Activated CD4-positive, alpha-beta memory T cell treated with anti-CD3 and anti-CD28 coated beads for 36 hours (primary cell): ENCODE results near the gene ECHDC3. TPM values are rescaled to one million over a fixed set of nuclear protein-coding genes. Genes with fewer than 3 reads are reported as not detected.
A peak's percentile ranks its signal among the peaks of the same experiment; 100 is the strongest.

ENCODE experiments used
- CTCF ChIA-PET: fragments of 350-600 bp; sonication (Branson Sonifier 250); formaldehyde crosslinking; loops from one replicate; lab custom pipeline; 2021; ENCODE audit warnings: antibody characterized with exemption, inconsistent platforms; lab: Charles Lee
- POLR2A ChIA-PET: fragments of 350-600 bp; sonication (Branson Sonifier 250); formaldehyde crosslinking; loops from one replicate; lab custom pipeline; 2021; ENCODE audit warnings: antibody characterized with exemption; lab: Charles Lee
- DNase-seq: peaks from one replicate; pipeline ENCODE4 v3.0.0-alpha.2; 2020
- H3K27ac Mint-ChIP-seq: one replicate; pipeline ENCODE4 v1.8.0; 2021; ENCODE audit warnings: mixed read lengths
- H3K27me3 Mint-ChIP-seq: one replicate; pipeline ENCODE4 v1.8.0; 2021; ENCODE audit warnings: mixed read lengths
- H3K36me3 Mint-ChIP-seq: one replicate; pipeline ENCODE4 v1.8.0; 2021; ENCODE audit warnings: mixed read lengths
- H3K4me1 Mint-ChIP-seq: one replicate; pipeline ENCODE4 v1.8.0; 2021; ENCODE audit warnings: low read depth, mixed read lengths
- H3K4me3 Mint-ChIP-seq: one replicate; pipeline ENCODE4 v1.8.0; 2021; ENCODE audit warnings: mild to moderate bottlenecking, mixed read lengths
- H3K9me3 Mint-ChIP-seq: one replicate; pipeline ENCODE4 v1.8.0; 2021; ENCODE audit warnings: mixed read lengths
- intact Hi-C: fragments of 100-400 bp; cut with micrococcal nuclease; formaldehyde crosslinking; loops from one replicate; pipeline ENCODE4 v1.15.1; 2023
- total RNA-seq, 2 experiments: library from RNA; stranded (reverse); gene quantifications; one replicate each; pipeline ENCODE4 v1.2.3, GENCODE V29; 2021

ECHDC3 gene
- total RNA-seq, 2 experiments from 2014 or later: 0.76 to 1.4 TPM

- intact Hi-C loops: no loop called here
- POLR2A ChIA-PET: no interaction called here
- CTCF ChIA-PET: interaction anchor here (0.8 to 2.2 kb wide), 2 partner anchors 17 kb away, joined by 3 to 8 read pairs; no protein-coding TSS in a partner anchor
Measured at GRCh38 chr10:11740907-11741306, 1.3 kb upstream of the ECHDC3 start.

GRCh38 chr10:11741608-11742007 lies 574 bp upstream of the ECHDC3 start:
- peaks cover 20% of the 10 kb centered on the region for H3K27me3 Mint-ChIP-seq
- ChIA-PET CTCF (interaction anchor here (0.8 kb wide), 1 partner anchor 16 kb away, joined by 3 read pairs; no protein-coding TSS in a partner anchor), POLR2A (no interaction called here)
- H3K36me3 Mint-ChIP-seq: peaks cover 4% of the 10 kb centered on the region
- H3K4me3 Mint-ChIP-seq: peak overlapping the region; percentile 34
- peaks cover 5% of the 10 kb centered on the region for H3K9me3 Mint-ChIP-seq
- intact Hi-C loops: no loop called here
- H3K27ac Mint-ChIP-seq: no peak overlapping the region
- DNase-seq: no peak
- peaks cover 12% of the 10 kb centered on the region for H3K4me1 Mint-ChIP-seq

More at GRCh38 chr10:11740907-11741306, 1.3 kb upstream of the ECHDC3 start:
- Mint-ChIP-seq H3K27ac (no peak overlapping the region), H3K4me3 (no peak overlapping the region), H3K36me3 (peaks cover 4% of the 10 kb centered on the region), H3K4me1 (peaks cover 12% of the 10 kb centered on the region), H3K9me3 (peaks cover 5% of the 10 kb centered on the region), H3K27me3 (peaks cover 20% of the 10 kb centered on the region)
- DNase-seq: no peak

GRCh38 chr10:11742779-11743298 lies 657 bp downstream of the ECHDC3 start:
- ChIA-PET POLR2A (no interaction called here), CTCF (no interaction called here)
- peaks cover 18% of the 10 kb centered on the region for H3K27me3 Mint-ChIP-seq
- no peak overlapping the region for H3K27ac Mint-ChIP-seq
- peaks cover 9% of the 10 kb centered on the region for H3K4me1 Mint-ChIP-seq
- intact Hi-C loops: no loop called here
- H3K9me3 Mint-ChIP-seq: peaks cover 5% of the 10 kb centered on the region
- no peak for DNase-seq
- H3K4me3 Mint-ChIP-seq: no peak overlapping the region
- H3K36me3 Mint-ChIP-seq: peaks cover 4% of the 10 kb centered on the region

- peaks cover 4% of the 10 kb centered on the region for H3K9me3 Mint-ChIP-seq
- peaks cover 8% of the 10 kb centered on the region for H3K4me1 Mint-ChIP-seq
- H3K36me3 Mint-ChIP-seq: peaks cover 2% of the 10 kb centered on the region
- ChIA-PET CTCF (interaction anchor here (1.1 kb wide), 1 partner anchor 14 kb away, joined by 3 read pairs; no protein-coding TSS in a partner anchor), POLR2A (no interaction called here)
- no peak overlapping the region for H3K4me3 Mint-ChIP-seq
- intact Hi-C loops: no loop called here
- no peak overlapping the region for H3K27ac Mint-ChIP-seq
- peaks cover 16% of the 10 kb centered on the region for H3K27me3 Mint-ChIP-seq
- DNase-seq: no peak
Measured at GRCh38 chr10:11743461-11744338, 1.5 kb downstream of the ECHDC3 start.

DNA sequence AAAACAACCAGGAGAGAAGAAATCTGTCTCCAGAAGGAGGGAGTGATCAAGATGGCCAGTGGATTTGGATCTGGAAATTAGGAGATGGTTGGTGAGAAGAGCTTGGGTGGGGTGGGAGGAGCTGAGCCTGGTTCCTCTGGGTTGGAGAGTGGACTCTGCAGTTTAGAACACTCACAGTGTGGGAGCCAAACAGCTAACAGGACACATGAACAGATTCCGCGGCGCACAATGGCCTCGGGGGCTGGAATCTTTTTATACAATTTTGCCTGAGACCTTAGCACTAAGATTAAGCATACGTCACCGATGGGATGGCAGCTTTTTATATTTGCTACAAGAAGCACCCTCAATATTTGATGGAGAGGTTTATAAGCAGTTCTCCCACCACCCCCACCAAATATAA lies 2.9 kb downstream of the ECHDC3 start:
- Mint-ChIP-seq H3K4me3 (no peak overlapping the region), H3K36me3 (no peaks in the 10 kb centered on the region), H3K27me3 (peaks cover 12% of the 10 kb centered on the region), H3K27ac (no peak overlapping the region), H3K9me3 (no peaks in the 10 kb centered on the region), H3K4me1 (peaks cover 8% of the 10 kb centered on the region)
- intact Hi-C loops: no loop called here
- ChIA-PET CTCF (interaction anchor here (1.1 kb wide), 1 partner anchor 13 kb away, joined by 3 read pairs; no protein-coding TSS in a partner anchor), POLR2A (no interaction called here)
- no peak for DNase-seq

DNA sequence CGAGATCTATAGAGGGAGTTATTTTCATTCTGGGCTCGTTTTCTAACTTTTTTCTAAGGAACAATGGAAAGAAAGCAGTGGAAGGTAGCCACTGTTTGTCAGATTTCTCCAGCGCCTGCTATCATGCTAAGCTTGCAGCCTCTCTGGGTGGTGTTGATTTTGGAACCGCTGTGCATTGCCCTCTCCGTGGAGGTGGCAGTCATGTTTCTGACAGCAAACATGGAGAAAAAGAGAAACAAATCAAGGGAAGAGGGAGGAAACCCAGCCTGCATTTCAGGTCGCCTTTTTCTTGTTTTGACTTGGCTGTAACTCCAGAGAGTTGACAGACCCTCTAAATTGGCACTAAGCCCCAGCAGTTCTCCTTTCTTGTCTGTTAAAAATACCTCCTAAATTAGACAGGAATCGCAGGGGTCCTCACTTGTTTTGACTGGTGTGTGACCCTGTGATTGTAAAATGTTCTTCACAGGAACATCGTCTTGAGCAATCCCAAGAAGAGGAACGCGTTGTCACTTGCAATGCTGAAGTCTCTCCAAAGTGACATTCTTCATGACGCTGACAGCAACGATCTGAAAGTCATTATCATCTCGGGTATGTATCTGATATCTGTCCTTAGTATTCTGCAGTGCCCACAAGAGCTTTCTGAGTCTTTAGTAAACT lies 4.8 kb downstream of the ECHDC3 start:
- POLR2A ChIA-PET: no interaction called here
- H3K36me3 Mint-ChIP-seq: no peaks in the 10 kb centered on the region

DNA sequence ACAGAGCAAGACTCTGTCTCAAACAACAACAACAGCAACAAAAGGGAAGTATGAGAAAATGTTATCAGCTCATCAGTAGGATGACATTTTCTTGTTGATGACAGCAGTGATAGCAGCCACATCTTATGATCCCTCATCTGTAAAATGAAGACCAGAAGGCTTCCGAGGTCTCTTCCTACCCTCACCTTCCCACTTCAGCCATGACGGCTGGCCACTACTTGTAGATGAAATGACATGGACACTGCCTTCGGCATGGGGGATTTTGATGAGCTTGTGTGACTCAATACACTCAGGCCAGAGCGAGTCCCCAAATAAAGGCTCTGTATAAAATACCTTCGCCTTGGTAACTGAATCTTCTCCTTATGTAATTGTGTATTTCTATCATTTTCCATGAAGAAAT lies 6.7 kb downstream of the ECHDC3 start:
- no peaks in the 10 kb centered on the region for H3K27me3 Mint-ChIP-seq
- no peak overlapping the region for H3K4me3 Mint-ChIP-seq
- no peaks in the 10 kb centered on the region for H3K4me1 Mint-ChIP-seq
- intact Hi-C loops: no loop called here
- CTCF ChIA-PET: interaction anchor here (2.0 kb wide), 1 partner anchor 9 kb away, joined by 10 read pairs; no protein-coding TSS in a partner anchor
- DNase-seq: peak; percentile 1
- H3K9me3 Mint-ChIP-seq: no peaks in the 10 kb centered on the region
- POLR2A ChIA-PET: no interaction called here
- no peaks in the 10 kb centered on the region for H3K36me3 Mint-ChIP-seq
- H3K27ac Mint-ChIP-seq: no peak overlapping the region

More for the DNA sequence above, 4.8 kb downstream of the ECHDC3 start:
- H3K27ac Mint-ChIP-seq: no peak overlapping the region
- no peaks in the 10 kb centered on the region for H3K9me3 Mint-ChIP-seq
- DNase-seq: no peak
- no peak overlapping the region for H3K4me3 Mint-ChIP-seq
- peaks cover 4% of the 10 kb centered on the region for H3K27me3 Mint-ChIP-seq
- intact Hi-C loops: no loop called here
- H3K4me1 Mint-ChIP-seq: peaks cover 2% of the 10 kb centered on the region
- CTCF ChIA-PET: no interaction called here

GRCh38 chr10:11750420-11750819 lies 8.2 kb downstream of the ECHDC3 start:
- Mint-ChIP-seq H3K9me3 (no peaks in the 10 kb centered on the region), H3K27me3 (no peaks in the 10 kb centered on the region), H3K27ac (no peak overlapping the region), H3K4me3 (no peak overlapping the region), H3K4me1 (no peaks in the 10 kb centered on the region), H3K36me3 (no peaks in the 10 kb centered on the region)
- POLR2A ChIA-PET: no interaction called here
- DNase-seq: no peak
- intact Hi-C loops: no loop called here
- CTCF ChIA-PET: no interaction called here

GRCh38 chr10:11754173-11754572 lies 12.0 kb downstream of the ECHDC3 start:
- ChIA-PET POLR2A (no interaction called here), CTCF (interaction anchor here (1.2 kb wide), 1 partner anchor 238 kb away, joined by 5 read pairs; no protein-coding TSS in a partner anchor)
- Mint-ChIP-seq H3K4me1 (peaks cover 1% of the 10 kb centered on the region), H3K9me3 (no peaks in the 10 kb centered on the region), H3K4me3 (no peak overlapping the region), H3K27ac (no peak overlapping the region), H3K36me3 (no peaks in the 10 kb centered on the region), H3K27me3 (no peaks in the 10 kb centered on the region)
- no peak for DNase-seq
- intact Hi-C loops: no loop called here

- CTCF ChIA-PET: interaction anchor here (0.7 to 1.2 kb wide), 2 partner anchors 236 to 239 kb away, joined by 3 to 5 read pairs; no protein-coding TSS in a partner anchor
- Mint-ChIP-seq H3K4me1 (peaks cover 1% of the 10 kb centered on the region), H3K4me3 (no peak overlapping the region), H3K27ac (no peak overlapping the region), H3K27me3 (no peaks in the 10 kb centered on the region), H3K36me3 (no peaks in the 10 kb centered on the region), H3K9me3 (no peaks in the 10 kb centered on the region)
- intact Hi-C loops: no loop called here
- POLR2A ChIA-PET: no interaction called here
- no peak for DNase-seq
Measured at GRCh38 chr10:11754620-11755019, 12.4 kb downstream of the ECHDC3 start.

DNA sequence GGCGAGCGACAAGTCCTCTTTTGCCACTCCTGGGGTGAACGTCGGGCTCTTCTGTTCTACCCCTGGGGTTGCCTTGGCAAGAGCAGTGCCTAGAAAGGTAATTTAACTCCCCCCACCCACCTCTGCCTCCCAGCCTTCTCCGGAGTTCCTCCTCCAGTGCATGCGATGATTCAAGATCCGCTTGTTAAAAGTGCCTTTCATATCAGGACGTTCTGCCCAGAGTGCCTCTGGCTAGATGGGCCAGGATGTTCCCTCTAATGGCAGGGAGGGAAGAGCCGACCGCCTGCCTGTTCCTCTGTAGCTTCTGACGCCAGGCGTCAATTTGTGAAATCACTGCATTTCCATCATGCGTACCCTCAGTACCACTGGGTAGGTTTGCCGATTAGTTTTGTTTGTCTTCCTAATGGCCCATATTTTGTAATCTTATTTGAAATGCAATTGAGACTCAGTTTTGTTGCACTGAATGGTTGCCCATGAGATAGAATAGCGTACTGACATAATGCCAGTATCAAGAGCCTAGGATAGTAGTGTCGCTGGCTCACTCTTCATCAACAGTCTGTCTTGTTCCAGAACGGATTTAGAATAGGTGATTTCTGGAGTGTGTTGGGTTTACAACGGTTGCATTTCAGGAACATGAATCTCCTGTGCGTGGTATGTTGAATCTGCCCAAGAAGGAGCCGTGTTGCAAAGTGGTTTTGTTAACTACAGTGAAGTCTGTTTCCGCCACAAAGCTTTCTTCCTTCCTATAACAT lies 13.5 kb downstream of the ECHDC3 start:
- Mint-ChIP-seq H3K4me1 (peaks cover 1% of the 10 kb centered on the region), H3K27ac (no peak overlapping the region), H3K36me3 (no peaks in the 10 kb centered on the region), H3K4me3 (no peak overlapping the region), H3K9me3 (no peaks in the 10 kb centered on the region), H3K27me3 (no peaks in the 10 kb centered on the region)
- peak; percentile 1 for DNase-seq
- intact Hi-C loops: no loop called here
- ChIA-PET POLR2A (no interaction called here), CTCF (interaction anchor here (2.8 to 6.4 kb wide), 2 partner anchors 236 to 241 kb away, joined by 43 to 124 read pairs; no protein-coding TSS in a partner anchor)
